NCI-H2081 treated with DMSO at 0.1 percent for 48 hours (cell line): ENCODE data around the gene ZFHX3.

Source experiments
- DNase-seq: peaks from one replicate; lab custom pipeline; 2025; lab: John Stamatoyannopoulos, UW

ZFHX3 gene

GRCh38 chr16:72902206-72902605 lies 145.7 kb downstream of the ZFHX3 start:
- DNase-seq: no peak

- DNase-seq: no peak
Measured at GRCh38 chr16:72901000-72901627, 146.8 kb downstream of the ZFHX3 start.

DNA sequence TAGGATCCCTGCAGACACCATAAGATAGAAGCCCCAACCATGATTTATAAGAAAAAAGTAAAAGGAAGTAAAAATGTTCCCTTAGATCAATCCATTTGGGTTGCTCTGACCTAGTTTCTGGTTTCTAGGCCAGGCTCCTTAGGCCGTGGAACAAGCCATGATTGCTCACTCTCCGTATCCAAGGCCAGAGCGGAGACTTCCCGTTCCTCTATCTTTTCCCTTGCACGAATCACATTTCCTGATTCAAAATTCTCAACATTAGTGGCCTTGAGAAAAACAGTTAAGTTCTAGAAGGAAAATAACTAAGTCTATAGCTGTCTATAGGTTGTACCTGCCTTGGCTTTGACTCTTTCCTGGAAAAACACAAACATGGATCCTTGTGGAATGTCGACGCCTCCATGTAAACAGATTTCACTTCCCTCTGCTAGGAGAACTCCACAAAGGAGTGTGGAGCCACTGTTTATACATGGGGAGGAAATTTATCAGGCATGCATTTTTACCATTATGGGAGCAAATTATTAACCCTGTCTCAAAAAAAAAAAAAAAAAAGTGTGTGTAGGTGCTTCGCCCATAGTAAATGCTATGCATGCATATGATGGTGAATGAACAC lies 149.6 kb downstream of the ZFHX3 start:
- no peak for DNase-seq

DNA sequence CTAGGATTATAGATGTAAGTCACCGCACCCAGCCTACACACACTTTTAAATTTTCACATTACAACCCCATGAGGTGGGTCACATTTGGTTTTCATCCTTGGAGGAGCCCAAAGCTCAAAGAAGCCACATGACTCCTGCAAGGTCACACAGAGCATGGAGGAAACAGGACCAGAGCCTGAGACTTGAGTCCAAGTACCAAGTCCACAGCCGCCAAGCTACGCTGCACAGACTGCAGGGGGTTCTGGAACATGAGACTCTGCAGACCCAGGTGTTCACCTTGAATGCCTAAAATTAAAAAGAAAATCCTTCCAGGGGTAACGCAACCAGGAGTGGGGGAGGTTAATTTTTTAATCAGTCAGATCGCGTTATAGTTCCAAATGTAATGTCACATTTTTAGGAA lies 150.2 kb downstream of the ZFHX3 start:
- no peak for DNase-seq

GRCh38 chr16:72896485-72897118 lies 151.3 kb downstream of the ZFHX3 start:
- no peak for DNase-seq

- DNase-seq: no peak
Measured at GRCh38 chr16:72895951-72896350, 152.0 kb downstream of the ZFHX3 start.

DNA sequence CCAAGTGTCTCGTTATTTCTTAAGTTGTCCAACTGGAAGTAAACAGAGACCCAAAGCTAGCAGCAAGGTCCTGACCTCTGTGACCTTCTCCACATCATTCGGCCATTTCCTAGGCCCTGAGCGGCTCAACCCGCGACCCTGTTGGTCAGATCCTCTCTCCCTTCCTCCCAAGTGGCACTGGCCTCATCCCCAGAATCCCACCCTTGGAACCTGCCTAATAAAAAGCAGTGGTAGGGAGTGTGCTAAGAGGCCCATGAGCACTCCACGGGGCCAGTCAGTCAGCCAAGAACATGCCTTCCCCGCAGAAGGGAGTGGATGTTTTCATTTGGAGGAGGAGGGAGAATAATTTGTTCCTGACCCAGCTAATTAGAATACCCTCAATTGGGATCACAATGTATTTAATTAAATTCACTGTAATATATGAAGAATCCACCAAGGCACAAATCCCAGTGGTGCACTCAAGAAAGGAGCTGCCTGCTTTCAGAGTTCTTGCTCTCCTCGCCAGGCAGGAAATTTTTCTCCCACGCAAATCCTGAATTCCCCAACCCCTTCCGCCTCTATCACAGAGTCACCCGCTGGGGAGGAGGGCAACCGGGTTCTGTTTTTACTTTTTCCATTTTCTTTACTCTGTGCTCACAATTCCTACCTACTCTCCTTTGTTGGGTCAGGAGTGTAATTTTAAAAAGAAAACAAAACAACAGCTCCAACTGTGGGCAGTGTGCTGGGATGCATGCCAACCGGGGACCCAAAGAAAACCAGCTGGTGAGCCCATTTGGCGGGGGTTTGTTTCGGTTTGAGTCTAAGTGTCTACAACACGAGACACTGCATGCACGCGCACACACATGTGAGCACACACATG lies 153.4 kb downstream of the ZFHX3 start:
- DNase-seq: no peak

DNA sequence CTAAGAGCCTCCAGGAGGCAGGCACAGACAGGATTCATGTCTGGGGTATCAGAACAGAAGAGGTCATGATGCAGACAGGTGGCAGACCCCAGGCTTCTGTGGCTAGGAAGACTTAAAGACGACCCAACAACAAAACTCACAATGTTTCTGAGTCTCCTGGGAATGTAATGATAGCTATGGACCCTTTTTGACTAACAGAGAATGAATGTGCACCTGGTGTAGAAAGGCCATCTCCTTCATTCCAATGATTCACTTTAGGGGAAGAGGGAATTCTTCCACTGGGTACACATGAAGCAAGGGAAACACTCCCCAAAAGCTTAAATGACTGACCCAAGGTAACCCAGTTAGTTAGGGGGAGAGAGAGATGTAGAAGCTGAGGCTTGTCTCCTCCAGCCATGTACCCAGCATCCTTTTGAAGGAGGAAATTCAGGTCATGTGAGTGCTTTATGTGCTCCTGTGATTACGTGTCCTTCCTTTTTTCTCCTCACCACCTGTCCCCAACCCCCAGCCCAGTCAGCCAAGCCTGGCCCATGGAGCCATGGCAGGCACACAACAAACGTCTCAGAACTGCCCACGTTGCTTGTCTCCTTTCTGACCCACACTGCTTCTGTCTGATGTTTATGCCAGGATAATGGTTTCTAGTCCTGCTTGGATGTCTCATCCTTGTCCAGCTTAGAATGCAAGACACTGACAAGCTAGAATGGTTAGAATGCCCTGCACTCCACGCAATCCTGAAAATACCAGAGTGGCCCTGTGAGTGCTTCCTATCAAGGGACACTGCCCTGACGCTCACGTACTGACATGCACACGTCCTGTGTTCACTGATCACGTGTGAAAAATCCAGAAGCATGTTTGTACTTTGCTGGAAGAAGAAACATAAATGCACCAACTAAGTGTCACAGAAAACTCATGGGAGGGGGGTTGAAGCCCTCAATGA lies 156.4 kb downstream of the ZFHX3 start:
- DNase-seq: no peak

DNA sequence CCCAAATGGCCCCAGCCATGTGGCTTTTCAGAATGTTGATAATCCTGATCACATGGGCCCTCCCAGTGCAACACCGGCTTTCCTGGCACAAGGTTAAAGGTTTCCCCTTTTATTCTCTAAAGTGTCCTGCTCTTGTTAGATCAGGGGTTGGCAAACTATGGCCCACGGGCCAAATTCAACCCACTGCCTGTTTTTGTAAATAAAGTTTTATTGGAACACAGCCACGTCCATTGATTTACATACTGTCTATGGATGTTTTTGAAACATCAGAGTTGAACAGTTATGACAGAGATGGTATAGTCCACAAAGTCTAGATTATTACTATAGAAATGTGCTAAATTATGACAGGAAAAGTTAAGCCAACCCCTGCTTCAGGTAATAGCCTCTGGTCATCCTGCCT lies 157.3 kb downstream of the ZFHX3 start:
- DNase-seq: no peak

DNA sequence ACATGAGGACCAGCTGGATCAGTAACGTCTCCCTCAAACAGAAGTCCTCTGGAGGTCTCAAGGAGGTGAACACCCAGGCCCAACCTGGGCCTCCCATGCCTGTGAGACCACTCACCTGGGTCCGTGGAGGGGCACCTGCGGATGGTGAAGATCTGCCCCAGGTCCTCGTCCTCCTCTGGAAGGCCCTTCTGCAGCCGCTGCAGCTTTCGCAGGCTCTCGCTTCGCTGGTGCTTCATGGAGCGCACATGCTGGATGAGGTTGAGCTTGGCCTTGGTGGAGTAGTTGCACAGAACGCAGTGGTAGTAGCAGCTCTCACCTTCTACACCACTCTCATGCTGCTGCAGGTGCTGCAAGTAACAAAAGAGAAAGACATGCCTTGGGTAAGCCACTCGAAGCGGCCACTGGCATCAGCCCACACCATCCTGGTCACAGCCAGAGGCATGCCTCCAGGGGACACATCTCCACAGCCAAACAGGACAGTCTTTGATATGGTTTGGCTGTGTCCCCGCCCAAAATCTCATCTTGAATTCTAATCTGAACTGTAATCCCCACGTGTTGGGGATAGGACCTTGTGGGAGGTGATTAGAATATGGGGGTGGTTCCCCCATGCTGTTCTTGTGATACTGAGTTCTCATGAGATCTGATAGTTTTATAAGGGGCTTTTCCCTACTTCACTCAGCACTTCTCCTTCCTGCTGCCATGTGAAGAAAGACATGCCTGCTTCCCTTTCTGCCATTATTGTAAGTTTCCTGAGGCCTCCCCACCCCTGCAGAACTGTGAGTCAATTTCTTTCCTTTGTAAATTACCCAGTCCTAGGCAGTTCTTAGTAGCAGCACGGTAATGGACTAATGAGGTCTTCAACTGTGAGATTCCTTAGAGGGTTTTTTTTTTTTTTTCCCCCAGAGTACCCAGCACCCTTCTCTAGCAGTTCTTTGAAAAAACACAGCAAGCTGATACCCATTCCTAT lies 158.0 kb downstream of the ZFHX3 start:
- DNase-seq: no peak

- DNase-seq: no peak
Measured at GRCh38 chr16:72887537-72887936, 160.4 kb downstream of the ZFHX3 start.

DNA sequence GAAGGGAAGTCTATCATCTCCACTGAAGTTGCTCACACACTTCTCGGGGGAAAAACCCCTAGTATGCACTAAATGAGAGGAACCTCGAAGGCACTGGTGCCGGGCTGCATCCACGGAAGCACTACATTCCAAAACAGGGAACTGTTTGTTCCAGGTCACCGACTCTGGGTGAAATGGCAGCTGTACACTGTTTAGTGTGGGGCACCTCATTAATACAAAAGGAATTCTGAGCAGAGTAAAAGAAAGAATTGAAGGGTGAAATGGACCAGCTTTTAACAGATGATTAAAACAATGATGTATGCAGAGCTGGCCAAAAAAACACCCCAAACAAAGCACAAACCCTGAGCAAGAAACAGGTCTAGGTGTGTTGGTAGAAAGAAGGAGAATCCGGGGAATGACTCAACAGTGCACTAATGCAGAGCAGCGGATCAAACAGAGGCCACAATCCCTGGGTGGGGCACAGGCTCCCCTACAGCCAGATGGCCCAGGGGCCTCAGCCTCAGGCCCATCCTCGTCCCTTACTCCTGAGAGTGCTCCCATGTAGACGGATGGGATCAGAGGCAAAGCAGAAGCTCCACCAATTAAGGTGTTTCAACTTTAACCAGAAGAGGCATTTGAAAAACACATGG lies 161.5 kb downstream of the ZFHX3 start:
- no peak for DNase-seq

DNA sequence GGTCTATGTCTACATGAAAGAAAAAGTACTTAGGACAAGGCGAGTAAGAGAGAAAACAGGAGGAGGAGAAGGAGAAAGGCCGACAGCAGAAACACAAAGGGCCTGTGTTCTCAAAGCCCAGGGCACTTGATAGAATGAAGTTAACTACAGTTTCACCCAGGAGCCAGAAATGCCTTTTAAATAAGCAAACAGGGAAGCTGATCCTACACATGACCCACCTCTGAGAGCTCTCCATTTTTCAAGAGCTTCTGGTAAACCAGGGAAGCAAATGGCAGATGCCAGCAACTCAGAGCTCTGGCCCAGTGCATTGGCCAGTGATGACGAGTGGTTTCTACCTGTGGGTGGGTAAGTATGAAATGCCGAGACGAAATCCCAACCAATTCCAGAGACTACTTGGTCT lies 163.4 kb downstream of the ZFHX3 start:
- no peak for DNase-seq

GRCh38 chr16:72884037-72884436 lies 163.9 kb downstream of the ZFHX3 start:
- no peak for DNase-seq

- DNase-seq: no peak
Measured at GRCh38 chr16:72879846-72880245, 168.1 kb downstream of the ZFHX3 start.

DNA sequence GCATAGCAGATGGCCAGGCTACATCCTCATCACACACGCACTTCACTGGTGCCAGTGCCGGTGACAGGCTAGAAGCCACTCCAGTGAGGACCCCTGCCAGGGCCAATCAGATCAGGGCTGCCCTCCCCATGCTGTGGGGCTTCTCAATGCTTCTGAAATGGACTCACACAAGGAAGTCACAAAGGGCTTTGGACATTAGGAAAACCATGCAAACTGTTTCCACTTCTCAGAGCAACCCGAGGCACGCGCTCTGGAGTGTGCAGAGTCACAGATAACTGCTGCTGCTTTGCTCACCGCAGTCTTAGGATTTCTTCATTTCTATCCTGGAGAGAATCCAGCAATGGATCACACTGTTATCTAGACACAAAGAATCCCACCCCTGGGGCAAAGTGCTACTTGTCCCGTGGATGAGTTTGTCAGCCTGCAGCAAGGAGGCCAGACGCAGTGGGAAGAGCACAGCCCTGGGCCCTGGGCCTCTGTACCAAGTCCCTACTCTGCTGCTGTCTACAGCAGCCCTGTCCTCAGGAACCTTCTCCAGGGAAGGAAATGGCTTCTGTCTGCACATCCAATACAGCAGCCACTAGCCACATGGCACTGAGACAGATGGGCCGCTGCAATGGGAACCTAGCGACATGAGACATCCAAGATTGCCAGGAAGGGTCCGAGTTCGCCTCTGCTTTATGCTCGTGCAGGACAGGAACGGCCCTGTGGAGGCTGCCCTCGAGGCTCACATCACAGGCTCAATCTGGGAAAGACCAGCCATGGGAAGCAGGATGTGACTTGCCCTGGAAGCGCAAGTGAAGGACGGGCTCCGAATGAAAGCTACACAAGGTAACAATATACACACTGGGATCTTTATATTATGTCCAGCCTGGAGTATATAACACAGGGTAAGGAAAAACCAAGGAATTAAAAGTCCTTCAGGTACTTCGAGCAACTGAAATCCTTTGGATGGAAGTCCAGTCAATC lies 169.3 kb downstream of the ZFHX3 start:
- DNase-seq: no peak

DNA sequence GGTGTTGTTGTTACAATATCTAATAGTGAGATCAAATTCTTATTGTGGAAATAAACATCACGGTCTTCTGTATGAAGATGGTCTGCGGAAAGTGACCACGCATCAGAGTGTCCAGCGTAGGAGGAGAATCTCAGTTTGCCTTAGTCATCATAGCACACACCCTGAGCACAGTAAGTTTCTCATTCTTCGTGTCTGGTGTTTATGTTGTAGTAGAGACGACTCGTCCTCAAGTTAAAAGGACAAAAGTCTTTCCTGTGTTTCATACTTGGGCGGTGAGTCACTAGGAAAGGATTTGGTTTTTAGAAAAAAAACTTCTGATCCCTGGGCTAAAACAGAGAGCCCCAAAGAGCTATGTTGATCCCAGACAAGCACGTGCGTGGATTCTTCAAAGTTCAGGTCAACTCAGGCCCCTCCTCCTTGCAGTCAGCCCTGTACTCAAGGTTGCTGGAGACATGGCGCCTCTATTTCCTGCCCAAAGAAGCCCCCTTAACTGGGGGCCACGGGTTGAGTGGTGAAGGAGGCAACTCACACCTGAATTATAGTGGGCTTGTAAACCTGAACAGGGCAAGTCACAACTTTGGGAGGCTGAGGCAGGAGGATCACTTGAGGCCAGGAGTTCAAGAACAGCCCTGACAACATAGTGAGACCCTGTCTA lies 170.4 kb downstream of the ZFHX3 start:
- no peak for DNase-seq

- DNase-seq: no peak
Measured at GRCh38 chr16:72876981-72877373, 171.0 kb downstream of the ZFHX3 start.
